HEK293 (cell line): ENCODE measurements around the gene SPIC.

Source experiments
- CTCF ChIA-PET: fragments of 350-600 bp; formaldehyde crosslinking; extraction: SDS; loops from one replicate; lab custom pipeline; 2021; ENCODE audit warnings: antibody characterized with exemption; lab: Yijun Ruan, JAX
- POLR2A ChIA-PET: fragments of 300-600 bp; formaldehyde crosslinking; extraction: SDS; loops from one replicate; lab custom pipeline; 2020; ENCODE audit warnings: antibody characterized with exemption, inconsistent platforms; lab: Yijun Ruan, JAX
- H3K27ac ChIP-seq: fragments of 200-500 bp; sonication (Bioruptor generic); 2 replicates; pipeline ENCODE4 v1.5.1; 2014; ENCODE audit warnings: low read depth, low read length, control low read depth, inconsistent platforms; ENCODE audit errors: extremely low read depth
- H3K36me3 ChIP-seq, 2 experiments: fragments of 200-500 bp in 1 of 2; sonication (Bioruptor generic) in 1 of 2; 1 replicate in 1 of 2; 2 replicates in 1 of 2; pipeline ENCODE4 v1.5.1; 2014 to 2017; ENCODE audit warnings: inconsistent platforms in 2 of 2, low read length in 2 of 2; ENCODE audit not compliant: control insufficient read depth in 2 of 2, insufficient read depth in 1 of 2
- H3K4me1 ChIP-seq: fragments of 200-500 bp; sonication (Bioruptor generic); 2 replicates; pipeline ENCODE4 v1.5.1; 2014; ENCODE audit warnings: mild to moderate bottlenecking, low read length, inconsistent platforms; ENCODE audit not compliant: control insufficient read depth, insufficient read depth
- H3K4me3 ChIP-seq: 2 replicates; pipeline ENCODE4 v1.5.1; 2011; ENCODE audit warnings: low read depth, mild to moderate bottlenecking, control low read depth, low read length, moderate library complexity
- H3K9me3 ChIP-seq: fragments of 200-500 bp; sonication (Bioruptor generic); 2 replicates; pipeline ENCODE4 v1.5.1; 2014; ENCODE audit warnings: low read depth, low read length, inconsistent platforms; ENCODE audit not compliant: control insufficient read depth, insufficient read depth
- FEZF1 ChIP-seq: fragments of 450-650 bp; formaldehyde crosslinking; IDR thresholded peaks from 2 replicates; pipeline ENCODE4 v1.5.1; 2016; ENCODE audit warnings: missing biosample characterization, missing genetic modification characterization
- GLI4 ChIP-seq: fragments of 450-650 bp; formaldehyde crosslinking; IDR thresholded peaks from 2 replicates; pipeline ENCODE4 v1.5.1; 2016; ENCODE audit warnings: missing biosample characterization, missing genetic modification characterization
- IKZF3 ChIP-seq: fragments of 450-650 bp; IDR thresholded peaks from 2 replicates; pipeline ENCODE4 v1.5.0; 2018; ENCODE audit warnings: missing biosample characterization, mild to moderate bottlenecking, missing genetic modification characterization, moderate library complexity
- MYNN ChIP-seq: fragments of 450-650 bp; formaldehyde crosslinking; IDR thresholded peaks from 2 replicates; pipeline ENCODE4 v1.5.1; 2016; ENCODE audit warnings: missing biosample characterization, missing genetic modification characterization, borderline replicate concordance
- MZF1 ChIP-seq: fragments of 450-650 bp; formaldehyde crosslinking; IDR thresholded peaks from 2 replicates; pipeline ENCODE4 v1.5.1; 2017; ENCODE audit warnings: missing biosample characterization, missing genetic modification characterization, borderline replicate concordance
- RBAK ChIP-seq: fragments of 450-650 bp; formaldehyde crosslinking; IDR thresholded peaks from 2 replicates; pipeline ENCODE4 v1.5.1; 2016; ENCODE audit warnings: missing biosample characterization, missing genetic modification characterization
- SCRT2 ChIP-seq: fragments of 450-650 bp; formaldehyde crosslinking; IDR thresholded peaks from 2 replicates; pipeline ENCODE4 v1.5.1; 2016; ENCODE audit warnings: missing biosample characterization, missing genetic modification characterization
- SP2 ChIP-seq: fragments of 450-650 bp; formaldehyde crosslinking; IDR thresholded peaks from 2 replicates; pipeline ENCODE4 v1.5.1; 2016; ENCODE audit warnings: missing biosample characterization, missing genetic modification characterization
- YY2 ChIP-seq: fragments of 450-650 bp; formaldehyde crosslinking; IDR thresholded peaks from 2 replicates; pipeline ENCODE4 v1.5.1; 2016; ENCODE audit warnings: missing biosample characterization, missing genetic modification characterization
- ZFP37 ChIP-seq: fragments of 450-650 bp; formaldehyde crosslinking; IDR thresholded peaks from 2 replicates; pipeline ENCODE4 v1.5.1; 2016; ENCODE audit warnings: missing biosample characterization, missing genetic modification characterization
- ZFP41 ChIP-seq: fragments of 450-650 bp; formaldehyde crosslinking; IDR thresholded peaks from 2 replicates; pipeline ENCODE4 v1.5.1; 2016; ENCODE audit warnings: missing biosample characterization, missing genetic modification characterization, borderline replicate concordance
- ZNF223 ChIP-seq: fragments of 450-650 bp; formaldehyde crosslinking; IDR thresholded peaks from 2 replicates; pipeline ENCODE4 v1.5.1; 2016; ENCODE audit warnings: missing biosample characterization, missing genetic modification characterization
- ZNF248 ChIP-seq: fragments of 450-650 bp; formaldehyde crosslinking; IDR thresholded peaks from 2 replicates; pipeline ENCODE4 v1.5.1; 2017; ENCODE audit warnings: missing biosample characterization, missing genetic modification characterization
- ZNF311 ChIP-seq: fragments of 450-650 bp; formaldehyde crosslinking; IDR thresholded peaks from 2 replicates; pipeline ENCODE4 v1.5.1; 2017; ENCODE audit warnings: missing biosample characterization, missing genetic modification characterization, borderline replicate concordance
- ZNF366 ChIP-seq: fragments of 450-650 bp; formaldehyde crosslinking; conservative IDR thresholded peaks from 2 replicates; pipeline ENCODE4 v1.5.1; 2016; ENCODE audit warnings: missing biosample characterization, missing genetic modification characterization
- ZNF404 ChIP-seq: fragments of 450-650 bp; formaldehyde crosslinking; IDR thresholded peaks from 2 replicates; pipeline ENCODE4 v1.5.1; 2017; ENCODE audit warnings: missing biosample characterization, missing genetic modification characterization
- ZNF473 ChIP-seq: fragments of 450-650 bp; formaldehyde crosslinking; IDR thresholded peaks from 2 replicates; pipeline ENCODE4 v1.5.1; 2017; ENCODE audit warnings: missing biosample characterization, missing genetic modification characterization
- ZNF521 ChIP-seq: fragments of 450-650 bp; formaldehyde crosslinking; IDR thresholded peaks from 2 replicates; pipeline ENCODE4 v1.5.1; 2017; ENCODE audit warnings: missing biosample characterization, mild to moderate bottlenecking, missing genetic modification characterization
- ZNF548 ChIP-seq: fragments of 450-650 bp; formaldehyde crosslinking; IDR thresholded peaks from 2 replicates; pipeline ENCODE4 v1.5.1; 2016; ENCODE audit warnings: missing biosample characterization, missing genetic modification characterization
- ZNF555 ChIP-seq: fragments of 450-650 bp; formaldehyde crosslinking; conservative IDR thresholded peaks from 2 replicates; pipeline ENCODE4 v1.5.1; 2017; ENCODE audit warnings: missing biosample characterization, mild to moderate bottlenecking, missing genetic modification characterization, inconsistent platforms
- ZNF561 ChIP-seq: fragments of 450-650 bp; IDR thresholded peaks from 2 replicates; pipeline ENCODE4 v1.5.1; 2018; ENCODE audit warnings: missing biosample characterization, missing genetic modification characterization, borderline replicate concordance
- ZNF600 ChIP-seq: fragments of 450-650 bp; formaldehyde crosslinking; IDR thresholded peaks from 2 replicates; pipeline ENCODE4 v1.5.1; 2016; ENCODE audit warnings: missing biosample characterization, missing genetic modification characterization
- ZNF664 ChIP-seq: fragments of 450-650 bp; formaldehyde crosslinking; IDR thresholded peaks from 2 replicates; pipeline ENCODE4 v1.5.1; 2016; ENCODE audit warnings: missing biosample characterization, missing genetic modification characterization
- ZNF701 ChIP-seq: fragments of 450-650 bp; formaldehyde crosslinking; IDR thresholded peaks from 2 replicates; pipeline ENCODE4 v1.5.1; 2016; ENCODE audit warnings: missing biosample characterization, missing genetic modification characterization
- ZNF843 ChIP-seq: fragments of 450-650 bp; formaldehyde crosslinking; IDR thresholded peaks from 2 replicates; pipeline ENCODE4 v1.5.1; 2016; ENCODE audit warnings: missing biosample characterization, missing genetic modification characterization
- TF ChIP-seq, protein P1 (sequence below): fragments of 450-650 bp; formaldehyde crosslinking; IDR thresholded peaks from 2 replicates; pipeline ENCODE4 v1.5.1; 2016; ENCODE audit warnings: missing biosample characterization, missing genetic modification characterization
- TF ChIP-seq, protein P2 (sequence below): fragments of 450-650 bp; formaldehyde crosslinking; IDR thresholded peaks from 2 replicates; pipeline ENCODE4 v1.5.1; 2016; ENCODE audit warnings: missing biosample characterization, missing genetic modification characterization
- TF ChIP-seq, protein P3 (sequence below): fragments of 450-650 bp; formaldehyde crosslinking; IDR thresholded peaks from 2 replicates; pipeline ENCODE4 v1.5.1; 2016; ENCODE audit warnings: missing biosample characterization, missing genetic modification characterization
- TF ChIP-seq, protein P4 (sequence below): fragments of 450-650 bp; formaldehyde crosslinking; IDR thresholded peaks from 2 replicates; pipeline ENCODE4 v1.5.1; 2017; ENCODE audit warnings: missing biosample characterization, missing genetic modification characterization
- TF ChIP-seq, protein P5 (sequence below): fragments of 450-650 bp; formaldehyde crosslinking; IDR thresholded peaks from 2 replicates; pipeline ENCODE4 v1.5.1; 2016; ENCODE audit warnings: missing biosample characterization, missing genetic modification characterization

The SPIC gene

DNA sequence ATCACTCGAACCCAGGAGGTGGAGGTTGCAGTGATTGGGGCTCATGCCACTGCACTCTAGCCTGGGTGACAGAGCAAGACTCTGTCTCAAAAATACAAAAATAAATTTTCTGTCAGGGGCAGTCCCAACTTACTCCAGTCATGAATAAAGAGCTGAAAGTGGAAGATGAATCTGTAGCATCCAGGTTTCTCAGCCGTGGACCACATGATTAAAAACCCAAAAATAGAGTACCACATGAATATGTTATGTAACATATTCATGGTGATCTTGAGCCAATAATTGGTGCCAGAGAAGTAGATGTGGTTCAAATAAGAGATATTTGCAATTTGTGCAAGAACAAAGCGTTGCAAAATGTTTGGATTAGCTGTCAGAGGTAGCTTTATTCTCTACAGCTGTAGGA, 23.1 kb downstream of the SPIC start:
- no peak overlapping the region for H3K4me3 ChIP-seq
- H3K27ac ChIP-seq: no peak overlapping the region
- no peak for TF ChIP-seq ZNF473 (tag by site-specific recombination)
- TF ChIP-seq ZNF664 (tag by site-specific recombination): no peak
- TF ChIP-seq GLI4 (tag by site-specific recombination): no peak
- no peak for TF ChIP-seq ZNF555 (tag by site-specific recombination)
- TF ChIP-seq, protein P1, sequence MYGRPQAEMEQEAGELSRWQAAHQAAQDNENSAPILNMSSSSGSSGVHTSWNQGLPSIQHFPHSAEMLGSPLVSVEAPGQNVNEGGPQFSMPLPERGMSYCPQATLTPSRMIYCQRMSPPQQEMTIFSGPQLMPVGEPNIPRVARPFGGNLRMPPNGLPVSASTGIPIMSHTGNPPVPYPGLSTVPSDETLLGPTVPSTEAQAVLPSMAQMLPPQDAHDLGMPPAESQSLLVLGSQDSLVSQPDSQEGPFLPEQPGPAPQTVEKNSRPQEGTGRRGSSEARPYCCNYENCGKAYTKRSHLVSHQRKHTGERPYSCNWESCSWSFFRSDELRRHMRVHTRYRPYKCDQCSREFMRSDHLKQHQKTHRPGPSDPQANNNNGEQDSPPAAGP (tag by site-specific recombination): no peak
- TF ChIP-seq ZFP37 (tag by site-specific recombination): no peak
- H3K36me3 ChIP-seq: no peaks in the 10 kb centered on the region
- POLR2A ChIA-PET: interaction anchor here (0.6 kb wide), 1 partner anchor 202 kb away, joined by 3 read pairs; no protein-coding TSS in a partner anchor
- H3K4me1 ChIP-seq: peaks cover 11% of the 10 kb centered on the region
- no peaks in the 10 kb centered on the region for H3K9me3 ChIP-seq
- CTCF ChIA-PET: interaction anchor here (1.0 to 1.2 kb wide), 2 partner anchors 8 to 47 kb away, joined by 4 to 8 read pairs; no protein-coding TSS in a partner anchor

DNA sequence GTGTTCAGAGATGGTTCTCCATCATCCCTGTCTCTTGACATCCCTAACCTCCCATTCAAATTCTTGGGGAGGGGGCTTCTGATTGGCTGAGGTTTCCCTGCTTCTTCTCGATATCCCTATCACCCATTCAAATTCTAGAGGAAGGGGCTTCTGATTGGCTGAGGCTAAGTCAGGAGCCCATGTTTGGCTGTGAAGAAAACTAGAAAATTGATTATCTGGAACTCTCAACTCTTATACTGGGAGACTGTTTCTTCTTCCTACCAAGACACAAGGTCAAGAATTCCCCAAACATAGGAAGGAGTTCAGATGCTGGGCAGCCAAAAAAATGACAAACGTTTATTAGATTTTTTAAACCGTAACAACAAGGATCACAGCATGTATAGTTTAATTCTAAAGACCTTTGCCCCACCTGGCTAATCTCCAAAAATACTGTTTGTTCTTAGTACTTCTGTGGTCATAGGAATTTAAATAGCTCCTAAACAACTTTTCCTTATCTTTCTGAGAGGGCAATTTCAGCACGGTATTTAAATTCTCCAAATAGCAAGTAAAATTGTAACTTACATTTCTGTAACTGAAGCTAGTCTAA, 26.4 kb downstream of the SPIC start:
- ChIA-PET CTCF (interaction anchor here (0.5 to 0.8 kb wide), 2 partner anchors 84 to 255 kb away, joined by 3 to 4 read pairs; no protein-coding TSS in a partner anchor), POLR2A (no interaction called here)
- Histone ChIP-seq H3K4me3 (no peak overlapping the region), H3K27ac (no peak overlapping the region), H3K9me3 (no peaks in the 10 kb centered on the region), H3K4me1 (peaks cover 11% of the 10 kb centered on the region), H3K36me3 (no peaks in the 10 kb centered on the region)
- TF ChIP-seq ZNF404 (tag by site-specific recombination) (no peak), SP2 (tag by site-specific recombination) (no peak), ZNF521 (tag by site-specific recombination) (no peak), ZNF311 (no peak), YY2 (tag by site-specific recombination) (no peak), MZF1 (tag by site-specific recombination) (no peak), ZNF600 (no peak), ZNF701 (tag by site-specific recombination) (no peak), RBAK (tag by site-specific recombination) (no peak), ZNF561 (tag by site-specific recombination) (no peak), ZNF366 (tag by site-specific recombination) (peak; percentile 54; the same call in 1 of the 2 replicates), SCRT2 (tag by site-specific recombination) (no peak), MYNN (no peak), ZNF843 (tag by site-specific recombination) (peak; percentile 55; the same call in 1 of the 2 replicates), ZNF664 (tag by site-specific recombination) (no peak), ZNF248 (no peak), ZFP41 (tag by site-specific recombination) (no peak), ZNF223 (tag by site-specific recombination) (no peak), IKZF3 (tag by site-specific recombination) (no peak), ZNF548 (tag by site-specific recombination) (no peak), FEZF1 (tag by site-specific recombination) (peak; percentile 72)
- TF ChIP-seq, protein P2, sequence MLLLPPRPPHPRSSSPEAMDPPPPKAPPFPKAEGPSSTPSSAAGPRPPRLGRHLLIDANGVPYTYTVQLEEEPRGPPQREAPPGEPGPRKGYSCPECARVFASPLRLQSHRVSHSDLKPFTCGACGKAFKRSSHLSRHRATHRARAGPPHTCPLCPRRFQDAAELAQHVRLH: no peak
- TF ChIP-seq, protein P3, sequence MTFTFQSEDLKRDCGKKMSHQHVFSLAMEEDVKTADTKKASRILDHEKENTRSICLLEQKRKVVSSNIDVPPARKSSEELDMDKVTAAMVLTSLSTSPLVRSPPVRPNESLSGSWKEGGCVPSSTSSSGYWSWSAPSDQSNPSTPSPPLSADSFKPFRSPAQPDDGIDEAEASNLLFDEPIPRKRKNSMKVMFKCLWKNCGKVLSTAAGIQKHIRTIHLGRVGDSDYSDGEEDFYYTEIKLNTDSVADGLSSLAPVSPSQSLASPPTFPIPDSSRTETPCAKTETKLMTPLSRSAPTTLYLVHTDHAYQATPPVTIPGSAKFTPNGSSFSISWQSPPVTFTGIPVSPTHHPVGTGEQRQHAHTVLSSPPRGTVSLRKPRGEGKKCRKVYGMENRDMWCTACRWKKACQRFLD (tag by site-specific recombination): no peak
- TF ChIP-seq, protein P4, sequence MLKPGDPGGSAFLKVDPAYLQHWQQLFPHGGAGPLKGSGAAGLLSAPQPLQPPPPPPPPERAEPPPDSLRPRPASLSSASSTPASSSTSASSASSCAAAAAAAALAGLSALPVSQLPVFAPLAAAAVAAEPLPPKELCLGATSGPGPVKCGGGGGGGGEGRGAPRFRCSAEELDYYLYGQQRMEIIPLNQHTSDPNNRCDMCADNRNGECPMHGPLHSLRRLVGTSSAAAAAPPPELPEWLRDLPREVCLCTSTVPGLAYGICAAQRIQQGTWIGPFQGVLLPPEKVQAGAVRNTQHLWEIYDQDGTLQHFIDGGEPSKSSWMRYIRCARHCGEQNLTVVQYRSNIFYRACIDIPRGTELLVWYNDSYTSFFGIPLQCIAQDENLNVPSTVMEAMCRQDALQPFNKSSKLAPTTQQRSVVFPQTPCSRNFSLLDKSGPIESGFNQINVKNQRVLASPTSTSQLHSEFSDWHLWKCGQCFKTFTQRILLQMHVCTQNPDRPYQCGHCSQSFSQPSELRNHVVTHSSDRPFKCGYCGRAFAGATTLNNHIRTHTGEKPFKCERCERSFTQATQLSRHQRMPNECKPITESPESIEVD (tag by site-specific recombination): peak; percentile 89
- TF ChIP-seq, protein P5, sequence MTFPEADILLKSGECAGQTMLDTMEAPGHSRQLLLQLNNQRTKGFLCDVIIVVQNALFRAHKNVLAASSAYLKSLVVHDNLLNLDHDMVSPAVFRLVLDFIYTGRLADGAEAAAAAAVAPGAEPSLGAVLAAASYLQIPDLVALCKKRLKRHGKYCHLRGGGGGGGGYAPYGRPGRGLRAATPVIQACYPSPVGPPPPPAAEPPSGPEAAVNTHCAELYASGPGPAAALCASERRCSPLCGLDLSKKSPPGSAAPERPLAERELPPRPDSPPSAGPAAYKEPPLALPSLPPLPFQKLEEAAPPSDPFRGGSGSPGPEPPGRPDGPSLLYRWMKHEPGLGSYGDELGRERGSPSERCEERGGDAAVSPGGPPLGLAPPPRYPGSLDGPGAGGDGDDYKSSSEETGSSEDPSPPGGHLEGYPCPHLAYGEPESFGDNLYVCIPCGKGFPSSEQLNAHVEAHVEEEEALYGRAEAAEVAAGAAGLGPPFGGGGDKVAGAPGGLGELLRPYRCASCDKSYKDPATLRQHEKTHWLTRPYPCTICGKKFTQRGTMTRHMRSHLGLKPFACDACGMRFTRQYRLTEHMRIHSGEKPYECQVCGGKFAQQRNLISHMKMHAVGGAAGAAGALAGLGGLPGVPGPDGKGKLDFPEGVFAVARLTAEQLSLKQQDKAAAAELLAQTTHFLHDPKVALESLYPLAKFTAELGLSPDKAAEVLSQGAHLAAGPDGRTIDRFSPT (tag by site-specific recombination): no peak
